C4-2B (cell line): ENCODE measurements around the gene ADAMTS18.
"Not testable (repeated sequence)": the region's sequence is repeated elsewhere in the genome, so short reads cannot be mapped to it uniquely, and the experiment has no call there.

Source experiments
- H3K27ac ChIP-seq: fragments of 450-650 bp; 2 replicates; pipeline ENCODE4 v1.5.1; 2017
- CTCF ChIP-seq: fragments of 450-650 bp; conservative IDR thresholded peaks from 2 replicates; pipeline ENCODE4 v1.5.1; 2017; ENCODE audit warnings: mild to moderate bottlenecking
- ZFX ChIP-seq: fragments of 450-650 bp; IDR thresholded peaks from 2 replicates; pipeline ENCODE4 v1.6.1; 2017

Gene ADAMTS18

GRCh38 chr16:77282345-77282744 lies 152.5 kb downstream of the ADAMTS18 start:
- no peak overlapping the region for H3K27ac ChIP-seq
- TF ChIP-seq CTCF (no peak), ZFX (no peak)

GRCh38 chr16:77279316-77279715 lies 155.5 kb downstream of the ADAMTS18 start:
- H3K27ac ChIP-seq: not testable (repeated sequence)

GRCh38 chr16:77277571-77277970 lies 157.3 kb downstream of the ADAMTS18 start:
- TF ChIP-seq ZFX (no peak), CTCF (no peak)
- H3K27ac ChIP-seq: no peak overlapping the region

GRCh38 chr16:77277141-77277540 lies 157.7 kb downstream of the ADAMTS18 start:
- TF ChIP-seq ZFX (no peak), CTCF (no peak)
- H3K27ac ChIP-seq: no peak overlapping the region

GRCh38 chr16:77276661-77277060 lies 158.2 kb downstream of the ADAMTS18 start:
- H3K27ac ChIP-seq: no peak overlapping the region
- TF ChIP-seq CTCF (no peak), ZFX (no peak)

GRCh38 chr16:77275303-77275702 lies 159.5 kb downstream of the ADAMTS18 start:
- H3K27ac ChIP-seq: not testable (repeated sequence)

GRCh38 chr16:77273815-77274214 lies 161.0 kb downstream of the ADAMTS18 start:
- no peak overlapping the region for H3K27ac ChIP-seq
- no peak for TF ChIP-seq ZFX
- no peak for TF ChIP-seq CTCF

GRCh38 chr16:77271532-77272426 lies 163.1 kb downstream of the ADAMTS18 start:
- no peak overlapping the region for H3K27ac ChIP-seq

GRCh38 chr16:77266185-77266584 lies 168.6 kb downstream of the ADAMTS18 start:
- H3K27ac ChIP-seq: not testable (repeated sequence)

More at GRCh38 chr16:77271532-77272426, 163.1 kb downstream of the ADAMTS18 start:
- TF ChIP-seq CTCF (no peak), ZFX (no peak)
